Left lung (tissue), 10 donors: Measurements from ENCODE around the gene APOO. TPM values are rescaled to one million over a fixed set of nuclear protein-coding genes. Genes with fewer than 3 reads are reported as not detected.
"Not testable (repeated sequence)": the region's sequence is repeated elsewhere in the genome, so short reads cannot be mapped to it uniquely, and the experiment has no call there.

ENCODE experiments used
- ATAC-seq: fragments of 200-7000 bp; cut with Tn5 transposase; one replicate; pipeline ENCODE4 v1.9.1; 2020; ENCODE audit warnings: moderate library complexity
- DNase-seq, 4 donors: peaks; one replicate each; pipeline ENCODE4 v3.0.0-alpha.2; 2013 to 2020
- H3K27ac ChIP-seq, 2 donors: fragments of 200-600 bp; sonication (generic) in 1 of 2; one replicate each; pipeline versions ENCODE4 v1.5.0 to v1.8.0; 2020 to 2021
- H3K27me3 ChIP-seq, 2 donors: fragments of 200-600 bp; sonication (generic) in 1 of 2; one replicate each; pipeline versions ENCODE4 v1.5.0 to v1.8.0; 2020 to 2021
- H3K36me3 ChIP-seq, 2 donors: fragments of 200-600 bp; sonication (generic) in 1 of 2; one replicate each; pipeline versions ENCODE4 v1.5.0 to v1.8.0; 2020 to 2021
- H3K4me1 ChIP-seq, 2 donors: fragments of 200-600 bp; one replicate each; pipeline ENCODE4 v1.8.0; 2021
- H3K4me3 ChIP-seq, 2 donors: fragments of 200-600 bp; sonication (generic) in 1 of 2; one replicate each; pipeline versions ENCODE4 v1.5.0 to v1.8.0; 2020 to 2021; ENCODE audit warnings: mild to moderate bottlenecking in 1 of 2
- H3K9me3 ChIP-seq, 2 donors: fragments of 200-600 bp; sonication (generic) in 1 of 2; one replicate each; pipeline versions ENCODE4 v1.5.0 to v1.8.0; 2020 to 2021
- intact Hi-C, 2 donors: fragments of 100-400 bp; cut with DNase I; formaldehyde crosslinking; loops; one replicate each; pipeline versions ENCODE4 v1.11.2 to v1.14.2; 2022
- polyA plus RNA-seq, 6 donors: library from polyadenylated mRNA; unstranded; fragments of 120-200 nt; gene quantifications; one replicate each; pipeline ENCODE4 v1.2.1, GENCODE V29; 2013; ENCODE audit not compliant: insufficient read length in 6 of 6
- total RNA-seq, 2 donors: library from RNA; stranded (reverse); fragmentation: NEBNext Ultra II Directional; extraction: Animal tissue kit (Norgen Biotek cat#: 25700); gene quantifications; one replicate each; pipeline ENCODE4 v1.2.1, GENCODE V29; 2021
- TF ChIP-seq, protein P1 (sequence below), 2 donors: fragments of 200-600 bp; sonication (generic) in 1 of 2; IDR thresholded peaks; one replicate each; pipeline versions ENCODE4 v1.5.0 to v1.8.0; 2021; ENCODE audit warnings: antibody characterized with exemption in 2 of 2
- donor health status: DM: no; HTN: yes; CAD: no.
- donor health status: DM: no; HTN: no; CAD: no.

APOO gene
- total and polyA plus RNA-seq, 8 donors: 15.9 to 24.3 (median 19.6) TPM

DNA sequence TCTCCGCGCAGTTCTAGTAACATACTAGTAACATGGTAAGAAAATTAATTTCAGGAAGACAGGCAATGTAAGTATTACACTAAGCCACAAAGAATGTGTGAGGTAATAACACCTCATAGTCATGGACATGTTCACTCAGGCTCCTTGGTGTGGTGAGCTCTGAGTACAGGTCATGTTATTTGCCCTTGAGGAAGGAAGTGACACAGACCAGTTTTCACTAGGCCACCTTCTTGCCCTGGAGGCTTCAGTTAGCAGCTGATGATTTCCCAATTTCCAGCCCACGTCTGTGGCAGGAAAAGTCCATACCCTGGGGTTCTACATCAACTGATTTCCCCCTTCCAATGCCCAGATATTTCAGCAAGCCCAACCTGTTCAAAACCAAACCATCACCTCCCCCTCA is 6.7 kb downstream of the APOO start:
- Histone ChIP-seq H3K4me1 (peaks cover 5 to 26% of the 10 kb centered on the region in 2 donors), H3K9me3 (no peaks in the 10 kb centered on the region), H3K27me3 (no peaks in the 10 kb centered on the region), H3K36me3 (no peaks in the 10 kb centered on the region), H3K27ac (peak overlapping the region; percentile 26 to 80), H3K4me3 (no peak overlapping the region)
- intact Hi-C loops: loop anchor here in 1 of 2 donors (5.0 to 10.0 kb wide), 3 partner anchors 119 to 206 kb away; partner anchors contain the start of gene SAT1
- TF ChIP-seq, protein P1, sequence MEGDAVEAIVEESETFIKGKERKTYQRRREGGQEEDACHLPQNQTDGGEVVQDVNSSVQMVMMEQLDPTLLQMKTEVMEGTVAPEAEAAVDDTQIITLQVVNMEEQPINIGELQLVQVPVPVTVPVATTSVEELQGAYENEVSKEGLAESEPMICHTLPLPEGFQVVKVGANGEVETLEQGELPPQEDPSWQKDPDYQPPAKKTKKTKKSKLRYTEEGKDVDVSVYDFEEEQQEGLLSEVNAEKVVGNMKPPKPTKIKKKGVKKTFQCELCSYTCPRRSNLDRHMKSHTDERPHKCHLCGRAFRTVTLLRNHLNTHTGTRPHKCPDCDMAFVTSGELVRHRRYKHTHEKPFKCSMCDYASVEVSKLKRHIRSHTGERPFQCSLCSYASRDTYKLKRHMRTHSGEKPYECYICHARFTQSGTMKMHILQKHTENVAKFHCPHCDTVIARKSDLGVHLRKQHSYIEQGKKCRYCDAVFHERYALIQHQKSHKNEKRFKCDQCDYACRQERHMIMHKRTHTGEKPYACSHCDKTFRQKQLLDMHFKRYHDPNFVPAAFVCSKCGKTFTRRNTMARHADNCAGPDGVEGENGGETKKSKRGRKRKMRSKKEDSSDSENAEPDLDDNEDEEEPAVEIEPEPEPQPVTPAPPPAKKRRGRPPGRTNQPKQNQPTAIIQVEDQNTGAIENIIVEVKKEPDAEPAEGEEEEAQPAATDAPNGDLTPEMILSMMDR (IDR thresholded peaks at IDR 0.05): no peak
- ATAC-seq (peak; percentile 74), DNase-seq (peak in 1 of 4 donors; percentile 36)

DNA sequence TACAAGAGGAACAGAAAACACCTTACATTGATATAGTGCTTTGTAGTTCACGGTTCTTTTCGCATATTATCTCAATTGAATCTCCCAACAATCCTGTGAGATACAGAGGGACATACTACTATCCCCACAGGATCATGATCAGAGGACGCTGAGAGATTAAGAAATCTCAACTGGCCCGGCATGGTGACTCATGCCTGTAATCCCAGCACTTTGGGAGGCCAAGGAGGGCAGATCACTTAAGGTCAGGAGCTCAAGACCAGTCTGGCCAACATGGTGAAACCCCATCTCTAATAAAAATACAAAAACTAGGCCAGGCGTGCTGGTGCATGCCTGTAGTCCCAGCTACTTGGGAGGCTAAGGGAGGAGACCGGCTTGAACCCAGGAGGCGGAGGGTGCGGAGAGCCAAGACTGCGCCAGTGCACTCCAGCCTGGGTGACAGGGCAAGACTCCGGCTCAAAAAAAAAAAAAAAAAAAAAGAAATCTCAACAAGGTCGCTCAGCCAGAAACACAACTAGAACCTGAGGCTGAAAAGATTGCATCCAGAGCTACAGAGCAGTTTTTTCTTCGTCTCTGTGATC is 7.4 kb downstream of the APOO start:
- intact Hi-C loops: loop anchor here in 1 of 2 donors (5.0 to 10.0 kb wide), 3 partner anchors 118 to 206 kb away; partner anchors contain the start of gene SAT1
- TF ChIP-seq, protein P1 (IDR thresholded peaks at IDR 0.05): no peak
- Histone ChIP-seq H3K27me3 (no peaks in the 10 kb centered on the region), H3K36me3 (no peaks in the 10 kb centered on the region), H3K4me1 (peaks cover 5 to 26% of the 10 kb centered on the region in 2 donors), H3K9me3 (no peaks in the 10 kb centered on the region), H3K27ac (peak overlapping the region in 1 of 2 donors; percentile 80), H3K4me3 (no peak overlapping the region)
- no peak for DNase-seq
- ATAC-seq: peak; percentile 5

DNA sequence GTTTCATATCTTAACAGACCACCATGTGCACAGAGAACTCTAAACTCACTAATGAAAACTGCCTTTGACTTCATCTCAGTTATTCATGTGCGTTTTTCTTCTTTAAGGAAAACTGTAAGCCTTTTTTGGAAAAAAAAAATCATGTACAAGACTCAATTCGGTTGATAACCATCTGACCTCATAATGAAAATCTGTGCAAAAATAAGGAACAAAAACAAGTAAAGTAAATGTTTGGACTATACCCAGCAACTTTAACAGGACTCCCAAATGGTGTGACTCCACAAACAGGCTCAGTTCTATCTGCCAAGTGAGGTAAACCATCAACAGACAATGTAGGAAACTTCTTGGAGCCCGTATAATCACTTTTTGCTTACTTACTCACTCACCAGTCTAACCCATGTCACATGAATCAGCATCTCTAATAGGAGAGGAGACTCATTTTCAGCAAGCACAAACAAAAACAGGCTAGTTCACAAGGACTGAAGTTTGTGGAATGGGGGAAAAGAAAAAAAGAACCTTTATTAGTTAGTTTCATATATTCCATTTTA is 9.3 kb downstream of the APOO start:
- DNase-seq (no peak), ATAC-seq (no peak)
- Histone ChIP-seq H3K27me3 (no peaks in the 10 kb centered on the region), H3K27ac (no peak overlapping the region), H3K9me3 (no peaks in the 10 kb centered on the region), H3K36me3 (no peaks in the 10 kb centered on the region), H3K4me3 (no peak overlapping the region), H3K4me1 (peaks cover 5 to 26% of the 10 kb centered on the region in 2 donors)
- intact Hi-C loops: no loop called here
- TF ChIP-seq, protein P1 (IDR thresholded peaks at IDR 0.05): no peak

DNA sequence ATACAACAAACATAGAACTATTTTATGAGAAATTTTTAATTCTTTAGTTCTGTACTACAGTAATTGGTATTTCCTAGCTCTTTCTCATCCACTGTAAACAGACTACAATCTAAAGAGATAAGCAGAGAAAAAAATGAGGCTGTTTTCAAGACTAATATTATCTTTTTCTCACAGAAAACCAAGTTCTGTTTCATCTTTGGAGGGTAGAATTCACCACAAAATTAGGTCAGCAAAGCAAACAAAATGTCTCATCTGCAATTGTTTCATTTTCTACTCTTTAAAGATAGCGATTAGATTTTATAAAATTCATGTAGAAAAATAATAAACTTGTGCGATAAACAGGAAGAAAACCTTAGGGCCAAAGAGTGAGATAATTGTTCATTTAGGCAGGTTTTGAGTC is 10.8 kb downstream of the APOO start:
- intact Hi-C loops: no loop called here
- H3K27me3 ChIP-seq: no peaks in the 10 kb centered on the region
- H3K36me3 ChIP-seq: no peaks in the 10 kb centered on the region
- DNase-seq (no peak), ATAC-seq (no peak)
- no peaks in the 10 kb centered on the region for H3K9me3 ChIP-seq
- TF ChIP-seq, protein P1 (IDR thresholded peaks at IDR 0.05): no peak
- no peak overlapping the region for H3K27ac ChIP-seq
- peaks cover under 1 to 23% of the 10 kb centered on the region in 2 donors for H3K4me1 ChIP-seq
- H3K4me3 ChIP-seq: no peak overlapping the region

DNA sequence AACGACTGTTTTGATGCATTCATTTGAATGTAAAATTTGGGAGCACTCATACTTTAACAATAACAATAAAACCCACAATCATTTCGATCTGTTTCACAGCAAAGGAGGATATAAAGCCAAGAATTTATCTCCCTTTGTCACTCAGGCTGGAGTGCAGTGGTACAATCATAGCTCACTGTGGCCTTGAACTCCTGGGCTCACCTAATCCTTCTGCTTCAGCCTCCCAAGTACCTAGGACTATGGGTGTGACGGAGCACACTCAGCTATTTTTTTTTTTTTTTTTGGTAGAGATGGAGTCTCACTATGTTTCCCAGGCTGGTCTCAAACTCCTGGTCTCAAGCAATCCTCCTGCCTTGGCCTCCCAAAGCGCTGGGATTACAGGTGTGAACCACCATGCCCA is 11.2 kb downstream of the APOO start:
- DNase-seq, H3K9me3 ChIP-seq, ATAC-seq, H3K27ac ChIP-seq, H3K27me3 ChIP-seq, H3K36me3 ChIP-seq, H3K4me3 ChIP-seq, intact Hi-C loops: not testable (repeated sequence)
- peaks cover 0 to 19% of the 10 kb centered on the region in 2 donors for H3K4me1 ChIP-seq

DNA sequence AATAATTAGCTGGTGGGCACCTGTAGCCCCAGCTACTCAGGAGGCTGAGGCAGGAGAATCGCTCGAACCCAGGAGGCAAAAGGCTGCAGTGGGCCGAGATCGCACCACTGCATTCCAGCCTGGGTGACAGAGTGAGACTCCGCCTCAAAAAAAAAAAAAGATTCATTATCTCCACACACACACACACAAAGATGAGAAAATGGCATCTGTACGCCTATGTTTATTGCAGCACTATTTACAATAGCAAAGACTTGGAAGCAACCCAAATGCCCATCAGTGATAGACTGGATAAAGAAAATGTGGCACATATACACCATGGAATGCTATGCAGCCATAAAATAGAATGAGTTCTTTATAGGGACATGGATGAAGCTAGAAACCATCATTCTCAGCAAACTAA is 12.7 kb downstream of the APOO start:
- intact Hi-C loops, DNase-seq: not testable (repeated sequence)

More for the DNA sequence above, 12.7 kb downstream of the APOO start:
- ATAC-seq, H3K27me3 ChIP-seq, H3K9me3 ChIP-seq, H3K27ac ChIP-seq, H3K4me1 ChIP-seq, H3K36me3 ChIP-seq, H3K4me3 ChIP-seq: not testable (repeated sequence)
